Measurements from ENCODE around the gene LGR4. TPM values are rescaled to one million over a fixed set of nuclear protein-coding genes. Genes with fewer than 3 reads are reported as not detected.

The LGR4 gene
- total and polyA plus RNA-seq, 11 donors: 7.4 to 39.1 (median 28.3) TPM

DNA sequence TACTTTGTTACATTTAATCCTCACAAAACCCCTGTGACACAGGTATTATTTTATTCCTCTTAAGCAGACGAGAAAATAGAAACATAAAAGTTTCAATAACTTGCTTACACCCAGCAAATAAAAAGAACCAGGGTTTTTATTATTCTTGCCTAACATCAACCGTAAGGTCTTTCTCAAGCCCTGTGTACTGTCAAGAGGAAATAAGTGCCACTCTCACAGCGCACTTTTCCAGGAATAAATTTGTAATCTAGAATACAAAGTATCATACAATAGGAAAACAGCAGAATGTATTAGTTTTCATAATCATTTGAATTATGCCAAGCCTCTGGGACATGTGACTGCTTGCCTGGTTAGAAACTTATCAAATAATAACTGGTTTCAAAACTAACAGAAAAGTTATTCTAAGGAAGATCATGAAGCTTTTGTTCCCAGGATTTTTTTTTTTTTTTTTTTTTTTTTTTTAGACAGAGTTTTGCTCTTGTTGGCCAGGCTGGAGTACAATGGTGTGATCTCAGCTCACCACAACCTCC lies 117.0 kb downstream of the LGR4 start:
- intact Hi-C loops (cut with DNase I): no loop called here
- DNase-seq (no peak), ATAC-seq (no peak)
- no peaks in the 10 kb centered on the region for H3K27me3 ChIP-seq
- peaks cover 0 to 9% (median 0%) of the 10 kb centered on the region in 12 donors for H3K4me1 ChIP-seq
- H3K36me3 ChIP-seq: no peaks in the 10 kb centered on the region
- H3K27ac ChIP-seq: no peak overlapping the region
- H3K4me3 ChIP-seq: no peak overlapping the region
- TF ChIP-seq POLR2A (IDR thresholded peaks at IDR 0.05): no peak
- TF ChIP-seq, protein P1, sequence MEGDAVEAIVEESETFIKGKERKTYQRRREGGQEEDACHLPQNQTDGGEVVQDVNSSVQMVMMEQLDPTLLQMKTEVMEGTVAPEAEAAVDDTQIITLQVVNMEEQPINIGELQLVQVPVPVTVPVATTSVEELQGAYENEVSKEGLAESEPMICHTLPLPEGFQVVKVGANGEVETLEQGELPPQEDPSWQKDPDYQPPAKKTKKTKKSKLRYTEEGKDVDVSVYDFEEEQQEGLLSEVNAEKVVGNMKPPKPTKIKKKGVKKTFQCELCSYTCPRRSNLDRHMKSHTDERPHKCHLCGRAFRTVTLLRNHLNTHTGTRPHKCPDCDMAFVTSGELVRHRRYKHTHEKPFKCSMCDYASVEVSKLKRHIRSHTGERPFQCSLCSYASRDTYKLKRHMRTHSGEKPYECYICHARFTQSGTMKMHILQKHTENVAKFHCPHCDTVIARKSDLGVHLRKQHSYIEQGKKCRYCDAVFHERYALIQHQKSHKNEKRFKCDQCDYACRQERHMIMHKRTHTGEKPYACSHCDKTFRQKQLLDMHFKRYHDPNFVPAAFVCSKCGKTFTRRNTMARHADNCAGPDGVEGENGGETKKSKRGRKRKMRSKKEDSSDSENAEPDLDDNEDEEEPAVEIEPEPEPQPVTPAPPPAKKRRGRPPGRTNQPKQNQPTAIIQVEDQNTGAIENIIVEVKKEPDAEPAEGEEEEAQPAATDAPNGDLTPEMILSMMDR (IDR thresholded peaks at IDR 0.05): no peak
- WGBS, 4 donors: 70 to 90% (median 80%) methylated on average over 3 of the region's 3 CpGs
- no peaks in the 10 kb centered on the region for H3K9me3 ChIP-seq

DNA sequence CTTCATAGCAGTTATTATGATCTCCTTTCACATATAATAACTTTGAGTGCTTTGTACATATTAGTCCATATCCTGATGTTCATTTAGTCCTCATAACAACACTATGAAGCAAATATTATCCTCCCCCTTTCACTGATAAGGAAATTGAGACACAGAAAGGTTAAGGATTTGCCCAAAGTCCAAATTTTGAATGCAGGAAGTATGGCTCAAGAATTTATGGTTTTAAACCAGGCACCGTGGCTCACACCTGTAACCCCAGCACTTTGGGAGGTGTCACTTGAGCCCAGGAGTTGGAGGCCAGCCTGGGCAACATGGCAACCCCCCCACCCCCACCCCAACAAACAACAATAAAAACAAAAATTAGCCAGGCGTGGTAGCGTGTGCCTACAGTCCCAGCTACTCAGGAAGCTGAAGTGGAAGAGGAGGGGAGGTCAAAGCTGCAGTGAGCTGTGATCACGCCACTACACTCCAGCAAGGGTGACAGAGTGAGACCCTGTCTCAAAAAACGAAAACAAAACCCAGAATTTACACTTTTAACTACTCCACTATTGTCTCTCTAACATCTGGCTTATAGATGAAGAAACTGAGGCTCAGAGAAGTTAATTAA lies 118.1 kb downstream of the LGR4 start:
- Histone ChIP-seq H3K9me3 (no peaks in the 10 kb centered on the region), H3K36me3 (no peaks in the 10 kb centered on the region), H3K4me1 (peaks cover 0 to 17% (median 0%) of the 10 kb centered on the region in 12 donors), H3K4me3 (no peak overlapping the region), H3K27ac (no peak overlapping the region), H3K27me3 (no peaks in the 10 kb centered on the region)
- ATAC-seq (no peak), DNase-seq (no peak)
- intact Hi-C loops (cut with DNase I): no loop called here
- 73 to 81% (median 77%) methylated on average over 5 of the region's 5 CpGs for WGBS, 4 donors
- TF ChIP-seq, protein P1 (IDR thresholded peaks at IDR 0.05): no peak
- no peak for TF ChIP-seq POLR2A (IDR thresholded peaks at IDR 0.05)

DNA sequence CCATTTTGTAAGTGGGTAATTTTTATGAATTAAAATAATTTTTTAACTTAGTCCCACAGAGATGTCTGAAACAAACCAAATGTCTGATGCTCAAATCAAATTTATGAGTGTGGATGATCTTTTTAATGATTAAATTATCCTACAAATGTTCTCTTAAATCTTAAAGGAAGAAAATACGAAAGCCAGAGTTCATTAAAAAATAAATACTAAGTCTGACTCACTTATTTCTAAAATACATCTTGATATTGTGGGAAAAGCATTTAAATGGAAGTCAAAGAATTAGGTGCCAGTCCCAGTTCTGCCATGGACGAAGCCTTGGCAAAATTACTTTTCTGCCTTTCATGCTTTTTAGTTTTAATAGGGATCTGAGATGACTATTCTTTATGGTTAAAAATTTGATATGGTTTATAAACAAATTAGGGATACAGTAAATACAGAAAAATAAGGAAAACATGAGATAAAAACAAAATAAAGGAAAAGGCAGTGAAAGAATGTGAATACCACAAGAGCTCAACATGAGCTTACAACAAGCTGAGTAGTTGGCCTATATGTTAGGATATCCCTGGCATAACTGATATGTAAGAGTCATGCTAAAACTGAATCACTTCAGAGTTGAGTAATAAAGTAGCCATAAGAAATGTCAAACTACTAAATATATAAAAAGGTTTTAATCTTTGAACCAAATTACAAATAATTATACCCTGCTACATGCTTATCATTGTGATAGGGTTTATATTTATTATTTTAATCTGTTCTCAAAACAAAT lies 118.8 kb downstream of the LGR4 start:
- intact Hi-C loops (cut with DNase I): no loop called here
- ATAC-seq: no peak

DNA sequence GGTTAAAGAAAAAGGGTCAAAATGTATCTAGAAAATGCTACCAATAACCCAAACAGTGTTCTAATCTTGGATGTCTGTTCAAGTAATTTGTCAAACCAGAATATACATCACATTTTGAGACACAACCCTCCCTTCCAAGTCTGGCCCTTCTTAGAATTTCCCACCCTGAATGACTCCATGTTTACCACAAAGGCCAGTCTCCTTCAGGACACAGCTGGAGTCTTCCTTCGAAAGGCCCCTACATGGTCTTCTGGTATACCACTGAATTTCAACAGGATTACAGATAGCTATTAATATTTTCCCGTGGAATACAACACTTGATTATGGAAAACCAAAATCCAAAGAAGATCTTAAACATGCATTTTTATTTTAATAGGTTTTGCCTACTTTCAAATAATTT lies 119.8 kb downstream of the LGR4 start:
- no peak overlapping the region for H3K27ac ChIP-seq
- intact Hi-C loops (cut with DNase I): no loop called here
- TF ChIP-seq POLR2A (IDR thresholded peaks at IDR 0.05): no peak
- TF ChIP-seq, protein P1 (IDR thresholded peaks at IDR 0.05): no peak
- DNase-seq (no peak), ATAC-seq (no peak)
- H3K9me3 ChIP-seq: no peaks in the 10 kb centered on the region
- no peaks in the 10 kb centered on the region for H3K27me3 ChIP-seq
- H3K4me3 ChIP-seq: no peak overlapping the region
- WGBS, 4 donors: 94 to 96% (median 96%) methylated on average over 2 of the region's 2 CpGs
- H3K36me3 ChIP-seq: no peaks in the 10 kb centered on the region
- peaks cover 0 to 24% (median 0%) of the 10 kb centered on the region in 12 donors for H3K4me1 ChIP-seq

More for the DNA sequence above, 118.8 kb downstream of the LGR4 start:
- WGBS, 4 donors: 94 to 99% (median 96%) methylated on average over 2 of the region's 2 CpGs
- no peaks in the 10 kb centered on the region for H3K36me3 ChIP-seq
- no peaks in the 10 kb centered on the region for H3K27me3 ChIP-seq
- H3K27ac ChIP-seq: no peak overlapping the region
- no peak overlapping the region for H3K4me3 ChIP-seq
- no peak for TF ChIP-seq POLR2A (IDR thresholded peaks at IDR 0.05)
- TF ChIP-seq, protein P1 (IDR thresholded peaks at IDR 0.05): no peak
- H3K9me3 ChIP-seq: no peaks in the 10 kb centered on the region
- peaks cover 0 to 18% (median 0%) of the 10 kb centered on the region in 12 donors for H3K4me1 ChIP-seq
- DNase-seq: no peak

Measured in heart left ventricle (tissue), 16 donors.